GM19239 (cell line): Measurements from ENCODE around the gene DMKN.

Source experiments
- DNase-seq: peaks from one replicate; pipeline ENCODE4 v3.0.0; 2011; ENCODE audit warnings: low spot score; ENCODE audit not compliant: insufficient read length
- FAIRE-seq: peaks from 2 replicates; lab custom pipeline; 2011; peaks lifted over from hg19 to GRCh38; lab: Jason Lieb, UNC

The DMKN gene, protein sequence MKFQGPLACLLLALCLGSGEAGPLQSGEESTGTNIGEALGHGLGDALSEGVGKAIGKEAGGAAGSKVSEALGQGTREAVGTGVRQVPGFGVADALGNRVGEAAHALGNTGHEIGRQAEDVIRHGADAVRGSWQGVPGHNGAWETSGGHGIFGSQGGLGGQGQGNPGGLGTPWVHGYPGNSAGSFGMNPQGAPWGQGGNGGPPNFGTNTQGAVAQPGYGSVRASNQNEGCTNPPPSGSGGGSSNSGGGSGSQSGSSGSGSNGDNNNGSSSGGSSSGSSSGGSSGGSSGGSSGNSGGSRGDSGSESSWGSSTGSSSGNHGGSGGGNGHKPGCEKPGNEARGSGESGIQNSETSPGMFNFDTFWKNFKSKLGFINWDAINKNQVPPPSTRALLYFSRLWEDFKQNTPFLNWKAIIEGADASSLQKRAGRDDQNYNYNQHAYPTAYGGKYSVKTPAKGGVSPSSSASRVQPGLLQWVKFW

DNA sequence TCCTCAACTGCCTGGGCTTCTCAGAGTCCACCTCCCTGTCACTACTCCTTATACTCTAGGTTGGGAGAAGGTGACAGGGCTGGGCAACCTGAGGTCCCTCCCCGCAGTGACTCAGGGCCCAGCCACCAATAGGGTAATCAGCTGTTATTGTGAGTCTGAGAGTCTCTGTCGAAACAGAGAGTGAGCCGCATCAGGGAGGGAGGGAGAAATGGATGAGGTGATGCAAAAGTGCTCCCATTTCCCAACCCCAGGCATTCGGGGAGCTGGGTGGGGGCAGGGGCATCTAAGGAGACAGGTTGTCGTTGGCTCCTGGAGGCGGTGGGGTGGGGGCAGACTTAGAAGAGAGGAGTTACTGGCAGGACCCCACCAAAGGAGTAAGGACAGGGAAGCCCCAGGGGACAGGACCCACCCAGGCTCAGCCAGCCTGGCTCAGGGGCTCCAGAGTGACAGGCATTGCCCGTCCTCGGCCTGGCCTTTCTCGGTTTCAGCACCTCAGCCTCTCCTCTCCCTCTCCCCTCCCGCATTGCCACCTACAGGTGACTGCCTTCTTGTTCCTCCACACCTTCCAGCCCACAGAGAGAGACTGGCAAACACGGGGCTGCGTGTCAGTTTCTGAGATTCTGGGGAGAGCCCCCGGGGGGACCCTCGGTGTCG is at the start of gene DMKN:
TSS of gene DMKN (minus strand) at position 22 of the 654 bp plus-strand sequence. CDS start 174 bp downstream, outside the sequence.
- FAIRE-seq = no peak

DNA sequence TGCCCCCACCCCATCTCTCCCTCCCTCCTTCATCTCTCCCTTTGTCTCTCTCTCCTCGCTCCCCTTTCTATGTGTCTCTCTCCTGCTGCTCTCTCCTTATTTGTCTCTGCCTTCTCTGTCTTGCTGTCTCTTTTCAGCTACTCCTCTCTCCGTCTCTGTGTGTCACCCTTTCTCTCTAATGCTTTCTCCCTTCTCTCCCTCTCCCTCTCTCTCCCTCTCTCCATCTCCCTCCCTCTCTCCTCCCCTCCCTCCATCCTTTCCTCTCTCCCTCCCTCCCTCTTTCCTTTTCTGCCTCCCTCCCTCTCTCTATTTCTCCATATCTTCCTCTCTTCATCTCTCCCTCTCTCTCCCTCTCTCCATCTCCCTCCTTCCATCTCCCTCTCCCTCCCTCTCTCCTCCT is 49.3 kb upstream of the DMKN start:
- no peak for FAIRE-seq
- no peak for DNase-seq

More for the DNA sequence above, at the start of gene DMKN:
- DNase-seq = no peak

DNA sequence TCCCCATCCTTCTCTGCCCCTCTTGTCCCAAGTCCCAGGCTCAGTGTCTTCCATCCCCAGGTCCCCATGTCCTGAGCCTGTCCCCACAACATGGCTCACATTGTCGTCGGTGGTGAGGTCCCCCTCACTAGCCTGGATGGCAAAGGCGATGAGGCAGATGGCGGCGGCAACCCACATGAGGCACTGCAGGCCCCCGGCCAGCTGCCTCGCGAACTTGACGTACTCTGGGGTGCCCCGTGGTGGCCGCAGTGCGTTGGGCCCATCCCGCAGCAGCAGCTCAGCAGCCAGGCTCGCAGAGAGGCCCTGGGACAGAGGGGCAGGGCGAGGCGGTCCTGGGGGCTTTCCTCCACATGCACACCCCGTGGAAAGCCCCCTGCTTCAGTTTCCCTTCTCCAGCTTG is 48.9 kb upstream of the DMKN start:
- no peak for FAIRE-seq
- no peak for DNase-seq

DNA sequence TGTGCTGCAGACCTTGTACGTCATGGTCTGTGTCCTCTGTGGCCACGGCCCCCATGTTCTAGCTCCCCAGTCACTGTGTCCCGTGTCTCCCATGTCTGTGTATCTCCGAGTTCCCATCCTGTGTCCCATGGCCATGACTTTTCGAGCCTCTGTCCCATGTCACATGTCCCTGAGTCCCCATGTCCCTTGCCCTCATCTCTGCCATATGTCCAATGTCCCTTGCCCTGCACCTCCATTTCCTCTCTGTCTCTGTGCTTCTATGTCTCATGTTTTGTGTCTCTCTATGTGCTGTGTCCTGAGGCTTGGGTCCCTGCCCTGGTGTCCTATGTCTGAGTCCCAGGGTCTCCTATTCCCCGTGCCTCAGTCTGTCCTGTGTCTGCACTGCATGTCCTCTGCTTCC is 48.0 kb upstream of the DMKN start:
- FAIRE-seq (no peak), DNase-seq (no peak)

DNA sequence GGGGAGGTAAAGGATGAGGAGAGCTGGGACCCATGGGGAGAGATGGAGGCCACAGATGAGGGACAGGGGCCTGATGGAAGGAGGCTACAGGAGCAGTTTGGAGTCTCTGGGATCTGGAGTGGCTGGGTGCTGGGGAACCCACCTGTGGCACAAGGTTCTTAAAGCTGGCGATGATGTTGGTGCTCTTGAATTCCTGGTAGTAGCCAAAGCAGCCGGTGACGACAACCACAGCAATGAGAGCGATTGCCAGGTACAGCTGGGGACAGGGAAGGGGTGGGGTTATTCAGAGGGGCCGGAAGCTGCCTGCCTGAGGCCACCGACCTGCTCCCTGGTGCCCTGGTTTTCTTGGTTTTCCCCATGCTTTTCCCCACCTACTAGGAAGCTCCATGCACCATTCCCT is 47.2 kb upstream of the DMKN start:
- FAIRE-seq (no peak), DNase-seq (no peak)

DNA sequence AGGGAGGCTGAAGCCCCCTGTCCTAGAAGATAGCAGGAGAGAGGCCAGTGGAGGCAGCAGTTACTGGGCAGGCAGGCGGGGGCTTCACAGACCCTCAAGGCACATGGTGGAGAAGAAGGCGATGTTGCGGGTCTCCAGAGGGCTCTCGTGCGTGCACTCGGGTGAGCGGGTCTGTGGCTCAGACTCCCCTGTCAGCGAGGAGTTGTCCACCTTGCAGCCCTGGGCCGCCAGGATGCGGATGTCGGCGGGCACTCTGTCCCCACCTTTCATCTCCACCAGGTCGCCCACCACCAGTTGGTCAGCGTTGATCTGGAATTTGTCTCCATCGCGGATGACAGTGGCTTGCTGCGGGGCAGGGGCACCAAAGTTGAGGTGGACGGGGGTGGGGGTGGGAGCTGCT is 46.8 kb upstream of the DMKN start:
- no peak for FAIRE-seq
- no peak for DNase-seq

DNA sequence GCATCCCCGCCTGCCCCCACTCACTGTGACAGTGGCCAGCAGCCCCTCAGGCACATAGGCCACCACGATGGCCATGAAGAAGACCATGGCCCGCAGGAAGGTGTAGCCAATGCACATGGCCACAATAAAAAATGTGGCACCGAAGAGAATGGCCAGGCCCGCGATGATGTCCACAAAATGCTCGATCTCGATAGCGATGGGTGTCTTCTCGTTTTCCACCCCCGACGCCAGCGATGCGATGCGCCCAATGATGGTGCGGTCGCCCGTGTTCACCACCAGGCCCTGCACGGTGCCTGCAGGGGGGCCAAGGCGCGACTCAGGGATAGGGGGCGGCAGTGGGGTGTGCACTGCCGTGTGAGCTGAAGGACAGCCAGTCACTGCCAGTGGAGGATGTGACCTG is 46.3 kb upstream of the DMKN start:
- DNase-seq = no peak
- FAIRE-seq = no peak

DNA sequence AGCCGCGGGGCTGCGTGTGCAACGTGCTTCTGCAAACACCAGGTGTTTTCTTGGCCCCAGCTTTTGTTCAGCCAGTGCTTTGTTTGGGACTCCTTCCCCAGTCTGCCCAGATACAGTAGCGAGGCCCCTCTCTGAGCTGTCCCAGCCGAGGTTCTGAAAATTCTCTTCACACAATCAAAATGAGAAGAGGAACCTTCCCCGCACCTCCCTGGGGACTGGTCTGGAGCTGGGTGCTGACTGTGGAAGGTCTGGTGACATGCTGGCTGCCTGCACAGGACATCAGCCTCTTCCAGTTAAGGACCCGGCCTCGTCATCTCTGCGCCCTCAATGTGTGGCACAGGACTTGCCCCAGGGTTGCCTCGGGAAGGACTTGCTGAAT is 45.8 kb upstream of the DMKN start:
- DNase-seq = peak; percentile 63
- FAIRE-seq = peak; percentile 76

DNA sequence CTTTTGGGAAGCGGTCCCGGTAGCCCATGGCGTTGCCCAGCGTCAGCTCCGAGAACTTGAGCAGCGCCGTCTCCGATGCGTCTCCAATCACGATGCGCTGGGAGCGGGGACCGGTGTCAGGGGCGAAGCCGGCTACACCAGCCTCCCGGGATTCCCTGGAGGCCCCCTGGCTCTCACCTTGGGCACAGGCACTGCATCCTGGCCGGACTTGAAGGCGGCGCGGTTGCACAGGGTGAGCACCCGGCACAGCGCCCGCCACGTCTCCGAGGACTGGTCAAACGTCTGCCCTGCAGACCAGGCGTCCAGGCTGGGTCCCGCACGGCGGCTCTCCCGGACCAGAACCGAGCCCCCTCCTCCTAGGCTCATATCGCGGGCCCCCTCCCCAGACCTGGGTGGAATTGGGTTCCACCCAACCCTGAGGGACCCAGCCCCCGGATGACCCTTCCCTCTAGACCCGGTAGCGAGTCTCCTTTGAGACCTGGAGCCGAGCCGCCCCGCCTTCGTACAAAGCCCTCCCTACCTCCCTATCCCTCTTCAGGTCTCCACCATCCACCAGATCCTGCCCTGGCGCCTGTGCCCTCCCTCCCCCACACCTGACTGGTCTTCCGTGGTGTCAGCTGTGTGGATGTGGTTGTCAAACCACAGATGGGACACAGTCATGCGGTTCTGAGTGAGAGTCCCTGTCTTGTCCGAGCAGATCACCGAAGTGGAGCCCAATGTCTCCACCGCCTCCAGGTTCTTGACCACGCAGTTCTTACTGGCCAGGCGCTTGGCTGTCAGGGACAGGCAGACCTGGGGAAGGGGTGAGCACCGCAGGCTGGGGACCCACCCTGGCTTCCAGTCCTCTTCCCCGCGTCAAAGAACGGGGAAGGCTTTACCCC is 45.2 kb upstream of the DMKN start:
- no peak for DNase-seq
- no peak for FAIRE-seq

DNA sequence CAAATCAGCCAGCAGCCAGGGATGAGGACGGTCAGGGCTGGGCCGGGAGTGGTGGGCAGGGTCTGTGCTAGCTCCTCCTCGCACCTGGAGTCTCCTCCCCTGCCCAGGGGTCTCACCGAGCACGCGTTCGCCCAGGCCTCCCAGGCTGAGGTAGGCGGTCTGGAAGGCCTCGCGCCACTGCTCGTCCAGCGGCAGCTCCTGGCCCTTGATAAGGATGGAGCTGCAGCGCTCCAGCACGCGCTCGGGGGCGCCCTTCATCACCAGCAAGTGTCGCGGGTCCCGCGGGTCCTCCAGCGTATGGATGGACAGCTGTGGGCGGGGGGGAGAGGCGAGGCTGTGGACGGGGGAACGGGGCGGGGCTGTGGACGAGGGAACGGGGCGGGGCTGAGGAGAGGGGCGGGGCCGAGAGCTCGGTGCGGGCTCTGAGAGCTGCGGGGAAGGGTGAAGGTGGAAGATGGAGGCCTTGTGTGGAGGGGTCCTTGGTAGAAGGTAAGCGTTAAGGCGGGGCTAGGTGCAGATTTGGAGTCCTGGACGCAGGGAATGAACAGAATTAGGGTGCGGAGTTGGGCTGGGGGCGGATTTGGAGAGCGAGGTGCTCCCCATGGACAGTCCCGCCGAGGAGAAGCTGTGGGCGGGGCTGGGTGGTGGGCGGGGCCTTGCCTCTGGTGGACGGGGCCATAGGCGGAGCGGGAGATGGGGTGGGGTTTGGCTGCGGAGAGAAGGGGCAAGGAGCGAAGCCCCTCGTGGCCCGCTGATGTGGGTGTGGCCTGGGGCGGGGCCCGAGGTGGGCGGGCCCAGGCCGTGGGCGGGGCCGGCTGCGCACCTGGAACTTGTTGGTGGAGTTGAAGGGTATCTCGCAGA is 44.3 kb upstream of the DMKN start:
- FAIRE-seq (peak; percentile 69), DNase-seq (peak; percentile 51)

DNA sequence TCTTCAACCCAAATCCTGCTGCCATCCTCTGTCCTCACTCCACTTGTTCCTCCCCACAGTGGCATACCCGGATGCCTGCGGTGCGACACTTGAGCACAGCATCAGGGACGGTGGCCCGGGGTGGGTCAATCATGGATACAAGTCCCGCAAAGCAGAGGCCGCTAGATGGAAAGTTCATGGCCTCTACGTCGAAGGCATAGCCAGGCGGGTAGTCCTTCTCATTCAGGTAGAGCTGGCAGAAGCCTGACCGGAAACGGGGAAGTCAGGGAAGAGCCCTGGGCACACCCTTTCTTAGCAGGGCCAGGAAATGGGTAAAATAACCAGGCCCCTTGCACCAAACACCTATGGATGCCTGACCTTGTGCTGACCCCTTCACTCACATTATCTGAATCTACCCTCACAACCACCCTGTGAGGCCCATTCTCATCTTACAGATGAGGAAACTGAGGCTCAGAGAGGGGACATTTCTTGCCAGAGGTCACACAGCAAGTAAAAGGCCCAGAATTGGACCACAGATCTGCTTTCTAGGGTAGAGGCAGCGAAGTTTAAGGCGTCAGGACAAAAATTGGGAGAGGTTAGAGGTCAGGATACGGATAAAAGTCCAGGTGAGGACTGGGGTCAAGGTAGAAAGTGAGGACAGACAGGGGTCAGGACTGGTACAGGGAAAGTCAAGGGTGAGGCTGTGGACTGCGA is 43.5 kb upstream of the DMKN start:
- DNase-seq (no peak), FAIRE-seq (no peak)

DNA sequence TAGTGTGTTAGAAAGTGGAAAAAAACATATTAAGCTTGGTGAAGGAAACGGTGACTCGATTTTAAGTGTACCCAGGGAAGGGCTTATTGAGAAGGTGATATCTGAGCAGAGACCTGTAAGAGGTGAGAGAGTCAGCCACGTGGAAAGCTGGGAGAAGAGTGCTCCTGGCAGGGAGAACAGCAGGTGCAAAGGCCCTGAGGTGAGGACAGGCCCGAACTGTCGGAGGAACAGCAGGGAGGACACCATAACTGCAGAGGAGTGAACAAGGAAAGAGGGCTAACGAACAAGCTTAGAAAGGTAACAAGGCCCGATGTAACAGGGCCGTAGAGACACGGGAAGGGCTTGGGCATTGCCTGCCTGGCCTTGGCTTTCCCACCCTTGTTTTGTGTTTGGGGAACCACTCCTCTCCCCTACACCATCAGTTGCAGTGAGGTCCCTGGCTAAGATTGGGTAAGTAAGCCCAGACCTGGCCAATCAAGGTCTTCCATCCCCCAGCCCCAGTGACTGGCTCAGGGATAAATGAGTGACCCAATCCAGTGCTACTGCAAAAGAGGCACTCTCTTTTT is 42.7 kb upstream of the DMKN start:
- no peak for FAIRE-seq
- DNase-seq = no peak

DNA sequence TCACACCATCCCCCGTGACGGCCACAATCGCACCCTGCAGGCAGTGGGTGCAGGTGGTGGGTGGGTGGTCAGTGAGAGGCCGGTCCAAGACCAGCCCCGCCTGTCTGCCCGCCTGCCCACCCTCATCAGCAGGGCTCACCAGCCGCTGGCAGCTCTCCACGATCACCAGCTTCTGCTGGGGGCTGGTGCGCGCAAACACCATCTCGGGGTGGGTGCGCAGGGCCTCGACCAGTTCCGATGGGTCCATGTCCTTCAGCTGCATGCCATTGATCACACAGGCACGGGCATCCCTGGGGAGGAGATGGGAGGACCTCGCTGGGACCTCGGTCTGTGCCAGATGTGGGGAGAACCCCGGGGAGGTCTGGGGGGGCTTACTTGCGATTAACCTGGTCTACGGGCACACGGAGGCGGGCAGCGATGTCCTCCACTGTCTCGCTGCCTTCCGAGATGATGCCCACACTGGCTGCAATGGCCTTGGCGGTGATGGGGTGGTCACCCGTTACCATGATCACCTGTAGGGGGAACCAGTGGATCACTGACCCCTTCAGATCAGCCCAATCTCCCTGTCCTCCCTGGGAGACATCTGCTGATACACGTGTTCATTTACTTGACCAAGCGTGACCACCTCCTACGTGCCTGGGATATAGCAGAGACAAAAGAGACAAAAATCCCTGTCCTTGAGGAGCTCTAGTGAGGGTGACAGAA is 42.0 kb upstream of the DMKN start:
- DNase-seq (no peak), FAIRE-seq (no peak)

DNA sequence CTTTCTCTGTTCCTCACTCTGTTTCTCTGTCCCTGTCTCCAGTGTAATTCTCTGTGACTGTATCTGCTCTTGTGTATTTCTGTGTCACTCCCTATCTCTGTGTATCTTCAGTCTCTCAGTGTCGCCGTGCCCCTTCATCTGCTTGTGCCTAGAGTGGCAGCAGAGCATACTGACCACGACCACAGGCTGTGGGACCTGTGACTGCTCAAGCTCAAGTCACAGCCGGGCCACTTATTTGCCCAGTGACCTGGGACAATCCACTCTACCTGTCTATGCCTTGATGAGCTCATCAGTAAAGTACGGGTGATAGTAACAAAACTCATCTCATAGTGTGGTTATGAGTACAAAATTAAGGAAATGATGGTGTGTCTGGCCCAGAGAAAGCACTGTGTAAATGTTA is 40.6 kb upstream of the DMKN start:
- FAIRE-seq (no peak), DNase-seq (no peak)

DNA sequence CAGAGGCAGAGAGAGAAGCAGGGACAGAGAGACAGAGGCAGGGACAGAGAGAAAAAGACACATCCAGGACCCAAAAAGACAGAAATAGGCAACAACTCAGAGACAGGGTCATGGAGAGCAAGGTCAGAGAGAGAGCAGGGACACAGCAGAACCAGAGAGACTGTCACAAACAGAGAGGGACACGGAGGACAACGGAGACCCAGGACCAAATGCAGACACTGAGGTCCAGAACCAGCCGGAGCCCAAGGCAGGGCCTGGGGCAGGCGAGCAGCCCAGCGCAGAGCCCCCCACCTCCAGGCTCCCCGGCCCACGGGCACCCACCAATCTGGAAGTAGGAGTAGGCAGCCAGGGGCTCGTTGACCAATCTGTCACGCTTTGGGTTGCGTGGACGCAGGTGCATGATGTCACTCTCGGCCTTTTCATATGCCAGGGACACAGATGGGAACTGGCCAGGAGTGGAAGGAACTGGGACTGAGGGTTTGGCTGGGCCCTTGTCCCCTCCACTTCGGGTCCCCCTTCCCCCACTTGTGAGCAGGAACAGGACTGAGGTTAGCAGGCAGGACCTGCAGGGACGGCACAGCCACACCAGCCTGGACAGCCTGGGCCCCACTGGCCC is 40.0 kb upstream of the DMKN start:
- no peak for FAIRE-seq

DNA sequence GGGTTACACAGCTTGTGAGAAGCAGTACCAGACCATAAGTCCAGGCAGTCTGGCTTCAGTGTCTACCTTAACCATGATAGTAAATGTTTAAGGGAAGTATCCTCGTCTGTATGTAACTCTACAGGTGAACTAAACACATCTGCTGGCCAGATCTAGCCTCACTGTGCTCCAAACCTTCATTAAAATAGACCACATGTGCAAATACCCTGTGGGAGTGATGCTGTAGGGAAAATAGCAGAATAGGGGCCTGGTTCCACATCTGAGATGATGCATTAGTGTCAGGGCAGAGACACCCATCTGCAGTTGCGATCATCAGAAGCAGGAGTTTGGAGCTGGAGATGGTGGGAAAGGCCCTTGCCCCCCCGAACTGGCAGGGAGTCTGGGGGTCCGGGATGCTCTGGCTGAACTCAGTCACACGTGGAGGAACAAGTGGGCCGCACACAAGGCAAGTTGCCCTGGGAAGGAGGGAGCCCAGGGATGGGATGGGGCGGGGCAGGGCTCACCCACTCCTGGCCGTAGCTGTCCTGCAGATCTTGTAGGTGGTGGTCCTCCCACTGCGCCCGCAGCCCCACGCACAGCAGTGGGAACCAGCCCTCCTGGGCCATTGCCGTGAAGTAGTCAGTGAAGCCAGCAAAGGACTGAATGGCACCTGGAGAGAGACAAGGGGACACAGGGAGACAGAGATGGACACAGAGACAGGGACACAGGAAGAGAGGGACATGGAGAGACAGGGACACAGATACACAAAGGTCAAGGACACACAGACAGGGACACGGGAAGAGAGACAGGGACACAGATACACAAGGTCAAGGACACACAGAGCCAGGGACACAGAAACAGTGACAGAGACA is 39.3 kb upstream of the DMKN start:
- FAIRE-seq (no peak), DNase-seq (no peak)

More for the DNA sequence above, 40.0 kb upstream of the DMKN start:
- DNase-seq = no peak
